A673 (cell line): Measurements from ENCODE around the gene GLS.

Experiments used
- EZH2 ChIP-seq: fragments of 200-600 bp; sonication (generic); IDR thresholded peaks from 2 replicates; pipeline ENCODE4 v1.6.1; 2017; ENCODE audit warnings: borderline replicate concordance, low read depth, mild to moderate bottlenecking, mixed read lengths, antibody characterized with exemption, low read length; ENCODE audit not compliant: poor library complexity, severe bottlenecking
- TF ChIP-seq, protein P1 (sequence below): fragments of 300-800, 200-600 bp; sonication (generic); conservative IDR thresholded peaks from 2 replicates; pipeline ENCODE4 v1.5.1; 2017; ENCODE audit warnings: low read depth, mild to moderate bottlenecking, antibody characterized with exemption, low read length, moderate library complexity, mixed read lengths

DNA sequence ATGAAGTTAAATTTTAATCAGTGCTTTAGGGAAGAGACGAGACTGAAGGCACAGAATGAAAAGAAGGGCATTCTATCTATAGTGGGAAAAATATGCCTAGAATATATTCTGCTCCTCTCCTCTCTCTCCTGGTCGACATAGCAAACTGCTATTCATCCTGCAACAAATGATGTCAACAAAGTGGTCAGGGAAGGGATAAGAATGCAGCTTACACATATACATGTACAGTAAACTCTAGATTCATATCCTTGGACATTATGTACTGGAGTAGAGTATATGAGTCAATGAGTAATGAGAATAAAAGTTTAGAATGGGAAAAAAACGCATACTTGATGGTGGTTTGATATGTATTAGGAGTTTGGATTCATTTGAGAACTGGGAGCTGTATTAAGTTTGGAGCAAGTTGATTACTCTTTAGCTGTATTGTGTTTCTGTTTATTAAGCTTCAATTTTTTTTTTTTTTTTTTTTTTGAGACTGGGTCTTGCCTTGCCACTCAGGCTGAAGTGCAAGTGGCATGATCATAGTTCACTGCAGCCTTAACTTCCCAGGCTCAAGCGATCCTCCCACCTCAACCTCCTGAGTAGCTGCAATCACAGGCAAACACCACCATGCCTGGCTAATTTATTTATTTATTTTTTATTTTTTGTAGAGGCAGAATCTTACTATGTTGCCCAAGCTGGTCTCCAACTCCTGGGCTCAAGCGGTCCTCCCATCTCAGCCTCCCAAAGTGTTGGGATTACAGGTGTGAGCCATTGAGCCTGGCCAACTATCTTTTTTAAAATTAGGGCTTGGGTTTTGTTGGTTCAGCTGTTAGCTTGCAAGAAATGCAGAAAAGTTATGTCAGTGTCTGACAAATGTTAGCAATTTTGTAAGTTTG is 79.5 kb downstream of the GLS start:
- TF ChIP-seq, protein P1, sequence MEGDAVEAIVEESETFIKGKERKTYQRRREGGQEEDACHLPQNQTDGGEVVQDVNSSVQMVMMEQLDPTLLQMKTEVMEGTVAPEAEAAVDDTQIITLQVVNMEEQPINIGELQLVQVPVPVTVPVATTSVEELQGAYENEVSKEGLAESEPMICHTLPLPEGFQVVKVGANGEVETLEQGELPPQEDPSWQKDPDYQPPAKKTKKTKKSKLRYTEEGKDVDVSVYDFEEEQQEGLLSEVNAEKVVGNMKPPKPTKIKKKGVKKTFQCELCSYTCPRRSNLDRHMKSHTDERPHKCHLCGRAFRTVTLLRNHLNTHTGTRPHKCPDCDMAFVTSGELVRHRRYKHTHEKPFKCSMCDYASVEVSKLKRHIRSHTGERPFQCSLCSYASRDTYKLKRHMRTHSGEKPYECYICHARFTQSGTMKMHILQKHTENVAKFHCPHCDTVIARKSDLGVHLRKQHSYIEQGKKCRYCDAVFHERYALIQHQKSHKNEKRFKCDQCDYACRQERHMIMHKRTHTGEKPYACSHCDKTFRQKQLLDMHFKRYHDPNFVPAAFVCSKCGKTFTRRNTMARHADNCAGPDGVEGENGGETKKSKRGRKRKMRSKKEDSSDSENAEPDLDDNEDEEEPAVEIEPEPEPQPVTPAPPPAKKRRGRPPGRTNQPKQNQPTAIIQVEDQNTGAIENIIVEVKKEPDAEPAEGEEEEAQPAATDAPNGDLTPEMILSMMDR, result no peak
- TF ChIP-seq EZH2, result no peak
